ENCODE data around the gene SLC1A1. TPM values are rescaled to one million over a fixed set of nuclear protein-coding genes. Genes with fewer than 3 reads are reported as not detected.
A peak's percentile ranks its signal among the peaks of the same experiment; 100 is the strongest.

The SLC1A1 gene
- total and polyA plus RNA-seq, 4 donors, result 5.1 to 13.8 (median 5.4) TPM

GRCh38 chr9:4548811-4549725, 58.8 kb downstream of the SLC1A1 start:
- DNase-seq, result no peak
- peak overlapping the region in 1 of 2 donors; percentile 17 for H3K27ac ChIP-seq (ENCODE audit: low read depth in 1 of 2, low read length in 1 of 2)

GRCh38 chr9:4549751-4550295, 59.6 kb downstream of the SLC1A1 start:
- Histone ChIP-seq H3K4me1 (ENCODE audit: control insufficient read depth in 5 of 5, insufficient read depth in 5 of 5, low read length in 5 of 5) (peaks cover 0 to 16% (median 9%) of the 10 kb centered on the region in 5 donors), H3K36me3 (ENCODE audit: control insufficient read depth in 4 of 4, insufficient read depth in 4 of 4, low read length in 4 of 4) (no peaks in the 10 kb centered on the region), H3K9ac (ENCODE audit: insufficient read depth in 1 of 2, low read length in 2 of 2) (no peak overlapping the region), H3K9me3 (ENCODE audit: control insufficient read depth in 4 of 4, insufficient read depth in 3 of 4, low read length in 3 of 4) (no peaks in the 10 kb centered on the region), H3K4me3 (no peak overlapping the region), H3K27ac (ENCODE audit: low read depth in 1 of 2, low read length in 1 of 2) (peak overlapping the region in 1 of 2 donors; percentile 17), H3K27me3 (ENCODE audit: control insufficient read depth in 3 of 3, insufficient read depth in 3 of 3, low read length in 2 of 3) (no peaks in the 10 kb centered on the region)
- no peak for TF ChIP-seq CTCF (IDR thresholded peaks at IDR 0.05; ENCODE audit: control extremely low read depth, extremely low read depth)
- WGBS, 2 donors, result 58 to 59% methylated on average over 4 of the region's 4 CpGs
- ATAC-seq (ENCODE audit: insufficient read depth, low FRiP score) (no peak), DNase-seq (peak in 1 of 3 donors; percentile 32)

More at GRCh38 chr9:4548811-4549725, 58.8 kb downstream of the SLC1A1 start:
- Histone ChIP-seq H3K9me3 (ENCODE audit: control insufficient read depth in 4 of 4, insufficient read depth in 3 of 4, low read length in 3 of 4) (no peaks in the 10 kb centered on the region), H3K4me1 (ENCODE audit: control insufficient read depth in 5 of 5, insufficient read depth in 5 of 5, low read length in 5 of 5) (peaks cover 0 to 16% (median 9%) of the 10 kb centered on the region in 5 donors), H3K9ac (ENCODE audit: insufficient read depth in 1 of 2, low read length in 2 of 2) (no peak overlapping the region), H3K36me3 (ENCODE audit: control insufficient read depth in 4 of 4, insufficient read depth in 4 of 4, low read length in 4 of 4) (no peaks in the 10 kb centered on the region), H3K4me3 (no peak overlapping the region), H3K27me3 (ENCODE audit: control insufficient read depth in 3 of 3, insufficient read depth in 3 of 3, low read length in 2 of 3) (no peaks in the 10 kb centered on the region)
- TF ChIP-seq CTCF (IDR thresholded peaks at IDR 0.05; ENCODE audit: control extremely low read depth, extremely low read depth), result no peak
- no peak for ATAC-seq (ENCODE audit: insufficient read depth, low FRiP score)
- WGBS, 2 donors, result 71 to 73% methylated on average over 11 of the region's 11 CpGs

DNA sequence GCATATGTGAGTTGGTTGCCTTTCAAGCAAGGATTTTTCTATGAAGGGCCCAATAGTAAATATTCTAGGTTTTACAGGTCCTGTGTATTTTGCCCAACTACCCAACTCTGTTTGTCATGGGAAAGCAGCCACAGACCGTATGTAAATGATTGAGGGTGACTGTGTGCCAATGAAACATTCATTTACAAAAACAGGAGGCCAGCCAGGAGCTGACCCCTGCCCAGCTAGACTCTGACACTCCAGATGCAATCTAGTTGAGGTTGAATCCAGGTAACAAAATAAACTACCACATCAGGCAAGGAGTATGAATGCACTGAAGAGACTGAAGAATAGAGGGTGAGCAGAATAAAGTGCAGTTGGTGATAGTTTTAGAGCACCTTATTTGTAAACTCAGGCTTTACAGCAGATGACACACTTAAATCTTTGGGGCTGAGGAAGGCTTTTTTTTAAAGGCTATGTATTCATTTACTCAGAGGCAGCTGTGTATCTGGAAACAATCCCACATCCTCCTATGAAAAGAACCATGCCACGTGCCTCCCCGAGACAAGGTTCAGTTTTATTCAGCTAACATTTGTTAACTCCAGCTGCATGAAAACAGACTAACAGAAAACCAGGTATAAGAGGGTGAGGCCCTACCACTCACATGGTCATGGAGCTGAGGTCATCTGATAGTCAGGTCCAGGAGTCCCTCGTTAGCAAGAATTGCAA, 60.7 kb downstream of the SLC1A1 start:
- Histone ChIP-seq H3K36me3 (ENCODE audit: control insufficient read depth in 4 of 4, insufficient read depth in 4 of 4, low read length in 4 of 4) (no peaks in the 10 kb centered on the region), H3K9ac (ENCODE audit: insufficient read depth in 1 of 2, low read length in 2 of 2) (no peak overlapping the region), H3K9me3 (ENCODE audit: control insufficient read depth in 4 of 4, insufficient read depth in 3 of 4, low read length in 3 of 4) (no peaks in the 10 kb centered on the region), H3K27ac (ENCODE audit: low read depth in 1 of 2, low read length in 1 of 2) (no peak overlapping the region), H3K27me3 (ENCODE audit: control insufficient read depth in 3 of 3, insufficient read depth in 3 of 3, low read length in 2 of 3) (no peaks in the 10 kb centered on the region), H3K4me3 (no peak overlapping the region), H3K4me1 (ENCODE audit: control insufficient read depth in 5 of 5, insufficient read depth in 5 of 5, low read length in 5 of 5) (peaks cover 0 to 18% (median 9%) of the 10 kb centered on the region in 5 donors)
- peak in 2 of 3 donors; percentile 42 to 78 for DNase-seq
- TF ChIP-seq CTCF (IDR thresholded peaks at IDR 0.05; ENCODE audit: control extremely low read depth, extremely low read depth), result no peak
- 62 to 70% methylated on average over 4 of the region's 4 CpGs for WGBS, 2 donors
- no peak for ATAC-seq (ENCODE audit: insufficient read depth, low FRiP score)
